GM23248 (cell line): ENCODE measurements around the gene ADGRL3.

Source experiments
- EZH2 ChIP-seq: fragments of 200-600 bp; sonication (generic); IDR thresholded peaks from 2 replicates; pipeline ENCODE4 v1.6.1; 2018; ENCODE audit warnings: antibody characterized with exemption, mild to moderate bottlenecking; ENCODE audit not compliant: insufficient read depth, poor library complexity, severe bottlenecking
- EZH2phosphoT487 ChIP-seq: fragments of 200-600 bp; sonication (generic); IDR thresholded peaks from 2 replicates; pipeline ENCODE4 v1.6.1; 2018; ENCODE audit warnings: antibody characterized with exemption, moderate library complexity, mild to moderate bottlenecking, low read depth; ENCODE audit not compliant: insufficient read depth

DNA sequence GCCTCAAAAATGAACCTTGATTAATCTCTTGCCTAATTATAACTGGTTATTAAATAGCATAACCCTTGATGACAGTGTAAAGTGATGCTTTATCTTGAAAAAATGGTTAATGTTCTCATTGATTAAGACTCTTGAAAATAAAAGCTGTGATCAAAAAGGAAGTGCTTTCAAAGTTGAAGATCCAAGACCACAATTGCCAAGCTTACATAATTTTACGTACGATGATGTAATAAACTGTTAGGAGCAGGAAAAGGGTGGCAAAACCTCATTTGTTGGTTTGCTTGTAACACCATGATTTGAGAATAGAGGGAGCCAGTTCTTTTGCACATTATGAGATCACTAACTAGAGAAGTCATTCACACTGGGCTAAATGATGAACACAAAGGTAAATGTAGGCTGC is 322.2 kb downstream of the ADGRL3 start:
- TF ChIP-seq EZH2 (no peak), EZH2phosphoT487 (no peak)
